NCI-H2029 (cell line): ENCODE results near the gene ANAPC10.
"Not testable (repeated sequence)": the region's sequence is repeated elsewhere in the genome, so short reads cannot be mapped to it uniquely, and the experiment has no call there.

Source experiments
- DNase-seq: peaks from one replicate; lab custom pipeline; 2025; lab: John Stamatoyannopoulos, UW

Gene ANAPC10

GRCh38 chr4:145097821-145098674 is at the start of gene ANAPC10, which contains the start of gene ABCE1:
Gene ANAPC10 (minus strand): TSS chr4:145098196. CDS start chr4:145096099, 2,097 bp downstream.
Gene ABCE1 (plus strand): TSS chr4:145098311. CDS start chr4:145104413, 6,102 bp downstream.
- DNase-seq = peak; percentile 96

GRCh38 chr4:145136219-145136618 is 38.2 kb upstream of the ANAPC10 start:
- DNase-seq = not testable (repeated sequence)

GRCh38 chr4:145132511-145133098 is 34.6 kb upstream of the ANAPC10 start:
- peak; percentile 3 for DNase-seq

- no peak for DNase-seq
Measured at GRCh38 chr4:145131848-145132247, 33.9 kb upstream of the ANAPC10 start.

GRCh38 chr4:145130788-145131399 is 32.9 kb upstream of the ANAPC10 start:
- DNase-seq = no peak

GRCh38 chr4:145130130-145130529 is 32.1 kb upstream of the ANAPC10 start:
- no peak for DNase-seq

- DNase-seq = no peak
Measured at GRCh38 chr4:145125396-145125795, 27.4 kb upstream of the ANAPC10 start.

GRCh38 chr4:145108128-145108527 is 10.1 kb upstream of the ANAPC10 start:
- DNase-seq = no peak

- no peak for DNase-seq
Measured at GRCh38 chr4:145107126-145107525, 9.1 kb upstream of the ANAPC10 start.

- DNase-seq = no peak
Measured at GRCh38 chr4:145103496-145103895, 5.5 kb upstream of the ANAPC10 start.

GRCh38 chr4:145102619-145103018 is 4.6 kb upstream of the ANAPC10 start:
- DNase-seq = no peak

- no peak for DNase-seq
Measured at GRCh38 chr4:145101091-145101490, 3.1 kb upstream of the ANAPC10 start.

GRCh38 chr4:145099653-145100052 is 1.7 kb upstream of the ANAPC10 start:
- no peak for DNase-seq

GRCh38 chr4:145098675-145099037 is 660 bp upstream of the ANAPC10 start:
- DNase-seq = no peak

GRCh38 chr4:145097331-145097820 is 620 bp downstream of the ANAPC10 start:
- DNase-seq = no peak

GRCh38 chr4:145093638-145094037 is 4.4 kb downstream of the ANAPC10 start:
- no peak for DNase-seq

GRCh38 chr4:145090380-145090779 is 7.6 kb downstream of the ANAPC10 start:
- no peak for DNase-seq

- DNase-seq = no peak
Measured at GRCh38 chr4:145083891-145084605, 13.9 kb downstream of the ANAPC10 start.

- no peak for DNase-seq
Measured at GRCh38 chr4:145081756-145082155, 16.2 kb downstream of the ANAPC10 start.

GRCh38 chr4:145076469-145076855 is 21.5 kb downstream of the ANAPC10 start:
- no peak for DNase-seq

GRCh38 chr4:145075742-145076468 is 22.1 kb downstream of the ANAPC10 start:
- no peak for DNase-seq
